Natural killer cell (primary cell): ENCODE data around the gene MACROH2A1. TPM values are rescaled to one million over a fixed set of nuclear protein-coding genes. Genes with fewer than 3 reads are reported as not detected.

Source experiments
- ATAC-seq, 3 donors: fragments of 150-1000 bp in 2 of 3; fragments of 200-7000 bp in 1 of 3; cut with Tn5 transposase; 1 replicate in 1 of 3; 2 replicates in 2 of 3; pipeline ENCODE4 v1.10.0; 2021; ENCODE audit warnings: mild to moderate bottlenecking in 2 of 3, moderate library complexity in 2 of 3
- DNase-seq, 2 donors: peaks; one replicate each; pipeline versions ENCODE4 v3.0.0 to v3.0.0-alpha.2; 2013 to 2021; ENCODE audit warnings: mixed read lengths in 1 of 2
- H3K27ac ChIP-seq: one replicate; pipeline ENCODE4 v1.5.1; 2013; ENCODE audit warnings: mild to moderate bottlenecking, low read length
- H3K27me3 ChIP-seq: one replicate; pipeline ENCODE4 v1.6.1; 2013; ENCODE audit warnings: low read length; ENCODE audit not compliant: control insufficient read depth, insufficient read depth
- H3K36me3 ChIP-seq: one replicate; pipeline ENCODE4 v1.6.1; 2013; ENCODE audit warnings: low read length; ENCODE audit not compliant: control insufficient read depth, insufficient read depth
- H3K4me1 ChIP-seq: one replicate; pipeline ENCODE4 v1.6.1; 2013; ENCODE audit warnings: low read length; ENCODE audit not compliant: control insufficient read depth, insufficient read depth
- H3K4me3 ChIP-seq: one replicate; pipeline ENCODE4 v1.5.1; 2013; ENCODE audit warnings: low read length
- H3K9me3 ChIP-seq: one replicate; pipeline ENCODE4 v1.6.1; 2013; ENCODE audit warnings: low read length; ENCODE audit not compliant: control insufficient read depth, insufficient read depth
- H3K27ac Mint-ChIP-seq, 2 donors: one replicate each; pipeline ENCODE4 v1.8.0; 2022; ENCODE audit warnings: mild to moderate bottlenecking in 2 of 2, mixed read lengths in 2 of 2, moderate library complexity in 1 of 2
- H3K27me3 Mint-ChIP-seq, 2 donors: one replicate each; pipeline ENCODE4 v1.8.0; 2022; ENCODE audit warnings: low read depth in 2 of 2, mixed read lengths in 2 of 2
- H3K36me3 Mint-ChIP-seq: one replicate; pipeline ENCODE4 v1.8.0; 2022; ENCODE audit warnings: mixed read lengths
- H3K4me1 Mint-ChIP-seq, 2 donors: one replicate each; pipeline ENCODE4 v1.8.0; 2022; ENCODE audit warnings: mixed read lengths in 2 of 2
- H3K4me3 Mint-ChIP-seq: one replicate; pipeline ENCODE4 v1.8.0; 2022; ENCODE audit warnings: mild to moderate bottlenecking, moderate library complexity, mixed read lengths
- H3K9me3 Mint-ChIP-seq, 2 donors: one replicate each; pipeline ENCODE4 v1.8.0; 2022; ENCODE audit warnings: mixed read lengths in 2 of 2
- CTCF ChIP-seq: fragments of 200-600 bp; IDR thresholded peaks from one replicate; pipeline ENCODE4 v1.8.0; 2022; ENCODE audit warnings: antibody characterized with exemption
- WGBS: methylation state at CpG from one replicate; pipeline ENCODE4 v1.1.7; 2013; ENCODE audit warnings: missing lambda C conversion rate; ENCODE audit not compliant: insufficient coverage; 5-methylcytosine and 5-hydroxymethylcytosine counted together
- intact Hi-C: fragments of 100-400 bp; cut with micrococcal nuclease; formaldehyde crosslinking; loops from one replicate; pipeline ENCODE4 v1.14.2; 2022
- total RNA-seq, 4 donors: library from RNA; stranded (reverse); fragments of 120-200 nt in 1 of 4; gene quantifications; one replicate each; pipeline versions ENCODE4 v1.2.3 to v1.2.4, GENCODE V29; 2013 to 2022

The MACROH2A1 gene
- total RNA-seq, 3 donors from 2014 or later (not counting 1 experiment from before 2014, with no cell fraction given): 139 to 160 (median 139) TPM

- H3K27ac ChIP-seq: no peak overlapping the region
- DNase-seq: no peak
These were observed 42.9 kb upstream of the MACROH2A1 start for GRCh38 chr5:135441919-135442318.

GRCh38 chr5:135441350-135441831 lies 42.4 kb upstream of the MACROH2A1 start:
- H3K27ac Mint-ChIP-seq: no peak overlapping the region
- no peak overlapping the region for H3K27ac ChIP-seq
- intact Hi-C loops: no loop called here

More at GRCh38 chr5:135441919-135442318, 42.9 kb upstream of the MACROH2A1 start:
- Histone ChIP-seq H3K27me3 (no peaks in the 10 kb centered on the region), H3K9me3 (no peaks in the 10 kb centered on the region), H3K4me1 (peaks cover 34% of the 10 kb centered on the region), H3K4me3 (no peak overlapping the region), H3K36me3 (no peaks in the 10 kb centered on the region)
- intact Hi-C loops: no loop called here
- no peak for ATAC-seq
- no peak for TF ChIP-seq CTCF
- Mint-ChIP-seq H3K27me3 (peaks cover 3 to 8% of the 10 kb centered on the region in 2 donors), H3K4me3 (no peak overlapping the region), H3K4me1 (peaks cover 9 to 11% of the 10 kb centered on the region in 2 donors), H3K9me3 (no peaks in the 10 kb centered on the region), H3K36me3 (no peaks in the 10 kb centered on the region), H3K27ac (no peak overlapping the region)
- 67% methylated on average over 2 of the region's 4 CpGs for WGBS

GRCh38 chr5:135440916-135441315 lies 41.9 kb upstream of the MACROH2A1 start:
- H3K4me3 ChIP-seq: no peak overlapping the region
- Mint-ChIP-seq H3K4me3 (no peak overlapping the region), H3K4me1 (peaks cover 9 to 11% of the 10 kb centered on the region in 2 donors), H3K36me3 (no peaks in the 10 kb centered on the region), H3K9me3 (no peaks in the 10 kb centered on the region), H3K27ac (no peak overlapping the region), H3K27me3 (peaks cover 6 to 8% of the 10 kb centered on the region in 2 donors)
- 55% methylated on average over 6 of the region's 6 CpGs for WGBS
- no peaks in the 10 kb centered on the region for H3K36me3 ChIP-seq
- ATAC-seq (no peak), DNase-seq (no peak)
- H3K27ac ChIP-seq: no peak overlapping the region
- H3K9me3 ChIP-seq: no peaks in the 10 kb centered on the region
- intact Hi-C loops: no loop called here
- TF ChIP-seq CTCF: no peak
- peaks cover 39% of the 10 kb centered on the region for H3K4me1 ChIP-seq
- H3K27me3 ChIP-seq: no peaks in the 10 kb centered on the region

More at GRCh38 chr5:135441350-135441831, 42.4 kb upstream of the MACROH2A1 start:
- 28% methylated on average over 11 of the region's 11 CpGs for WGBS
- Histone ChIP-seq H3K9me3 (no peaks in the 10 kb centered on the region), H3K27me3 (no peaks in the 10 kb centered on the region), H3K36me3 (no peaks in the 10 kb centered on the region), H3K4me1 (peaks cover 39% of the 10 kb centered on the region), H3K4me3 (no peak overlapping the region)
- Mint-ChIP-seq H3K4me3 (no peak overlapping the region), H3K4me1 (peaks cover 9 to 11% of the 10 kb centered on the region in 2 donors), H3K9me3 (no peaks in the 10 kb centered on the region), H3K36me3 (no peaks in the 10 kb centered on the region), H3K27me3 (peaks cover 3 to 8% of the 10 kb centered on the region in 2 donors)
- ATAC-seq: no peak
- no peak for TF ChIP-seq CTCF
- DNase-seq: no peak
